Endodermal cell (in vitro differentiated cells): Measurements from ENCODE around the gene SLC45A1. TPM values are rescaled to one million over a fixed set of nuclear protein-coding genes. Genes with fewer than 3 reads are reported as not detected.

ENCODE experiments used
- DNase-seq: peaks from one replicate; pipeline ENCODE4 v3.0.0-alpha.2; 2017
- H3K27ac ChIP-seq: 2 replicates; pipeline ENCODE4 v1.5.1; 2013; ENCODE audit warnings: mild to moderate bottlenecking, low read depth, low read length, moderate library complexity
- H3K27me3 ChIP-seq: 2 replicates; pipeline ENCODE4 v1.6.1; 2013; ENCODE audit warnings: mild to moderate bottlenecking, low read length, moderate library complexity; ENCODE audit not compliant: insufficient read depth, control insufficient read depth, poor library complexity, severe bottlenecking
- H3K36me3 ChIP-seq: 2 replicates; pipeline ENCODE4 v1.7.0; 2013; ENCODE audit warnings: mild to moderate bottlenecking, low read length, moderate library complexity; ENCODE audit not compliant: control insufficient read depth, insufficient read depth
- H3K4me1 ChIP-seq: one replicate; pipeline ENCODE4 v1.7.0; 2013; ENCODE audit warnings: low read length; ENCODE audit not compliant: control insufficient read depth, insufficient read depth
- H3K4me3 ChIP-seq: 2 replicates; pipeline ENCODE4 v1.5.1; 2013; ENCODE audit warnings: mild to moderate bottlenecking, low read length, moderate library complexity
- H3K9ac ChIP-seq: 2 replicates; pipeline ENCODE4 v1.6.1; 2013; ENCODE audit warnings: mild to moderate bottlenecking, low read length, moderate library complexity; ENCODE audit not compliant: poor library complexity, severe bottlenecking; ENCODE audit errors: extremely low read depth
- H3K9me3 ChIP-seq: 2 replicates; pipeline ENCODE4 v1.6.1; 2013; ENCODE audit warnings: mild to moderate bottlenecking, low read length, moderate library complexity; ENCODE audit not compliant: control insufficient read depth
- H3K27ac Mint-ChIP-seq: 2 replicates; pipeline ENCODE4 v1.8.0; 2020; ENCODE audit warnings: mixed read lengths
- H3K27me3 Mint-ChIP-seq: 2 replicates; pipeline ENCODE4 v1.8.0; 2021; ENCODE audit warnings: mild to moderate bottlenecking, mixed read lengths; ENCODE audit not compliant: insufficient read depth
- H3K36me3 Mint-ChIP-seq: 2 replicates; pipeline ENCODE4 v1.8.0; 2020; ENCODE audit warnings: low read depth, mixed read lengths
- H3K4me1 Mint-ChIP-seq: 2 replicates; pipeline ENCODE4 v1.8.0; 2020; ENCODE audit warnings: mixed read lengths
- H3K4me3 Mint-ChIP-seq: 2 replicates; pipeline ENCODE4 v1.8.0; 2020; ENCODE audit warnings: mild to moderate bottlenecking, moderate library complexity, mixed read lengths
- H3K9me3 Mint-ChIP-seq: 2 replicates; pipeline ENCODE4 v1.8.0; 2020; ENCODE audit warnings: mild to moderate bottlenecking, mixed read lengths
- CTCF ChIP-seq: fragments of 200-600 bp; sonication (generic); conservative IDR thresholded peaks from 2 replicates; pipeline ENCODE4 v1.5.0; 2021; ENCODE audit warnings: antibody characterized with exemption, mild to moderate bottlenecking
- WGBS, 2 experiments: methylation state at CpG; one replicate each; pipeline versions ENCODE4 v1.1.5 to v1.1.7; 2013; ENCODE audit warnings: missing lambda C conversion rate in 2 of 2, mixed read lengths in 1 of 2; ENCODE audit not compliant: insufficient coverage in 1 of 2, insufficient read length in 1 of 2; 5-methylcytosine and 5-hydroxymethylcytosine counted together
- total RNA-seq, 2 donors: library from RNA; stranded (reverse); fragmentation: NEBNext Ultra II Directional in 1 of 2; extraction: Animal tissue kit (Norgen Biotek cat#: 25700) in 1 of 2; gene quantifications; 2 replicates in 1 of 2; 3 replicates in 1 of 2; pipeline ENCODE4 v1.2.1, GENCODE V29; 2021

The SLC45A1 gene
- total RNA-seq, 2 donors from 2014 or later, result 0.42 TPM; not detected in 1

- H3K4me3 ChIP-seq, result no peak overlapping the region
- DNase-seq, result no peak
- H3K9me3 ChIP-seq, result no peaks in the 10 kb centered on the region
- no peaks in the 10 kb centered on the region for H3K27me3 ChIP-seq
- Mint-ChIP-seq H3K27me3 (peaks cover under 1% of the 10 kb centered on the region), H3K9me3 (no peaks in the 10 kb centered on the region), H3K27ac (no peak overlapping the region), H3K36me3 (no peaks in the 10 kb centered on the region), H3K4me3 (no peak overlapping the region), H3K4me1 (no peaks in the 10 kb centered on the region)
- H3K27ac ChIP-seq, result no peak overlapping the region
- WGBS, 2 experiments, result 96% methylated on average over 12 to 13 of the region's 13 CpGs
- no peaks in the 10 kb centered on the region for H3K4me1 ChIP-seq
- no peak overlapping the region for H3K9ac ChIP-seq
- no peaks in the 10 kb centered on the region for H3K36me3 ChIP-seq
- no peak for TF ChIP-seq CTCF
Measured at GRCh38 chr1:8326265-8326664, 8.4 kb downstream of the SLC45A1 start.

GRCh38 chr1:8328271-8328670 is 10.4 kb downstream of the SLC45A1 start:
- Histone ChIP-seq H3K4me1 (no peaks in the 10 kb centered on the region), H3K9ac (no peak overlapping the region), H3K36me3 (no peaks in the 10 kb centered on the region), H3K27me3 (no peaks in the 10 kb centered on the region), H3K27ac (no peak overlapping the region), H3K9me3 (no peaks in the 10 kb centered on the region), H3K4me3 (no peak overlapping the region)
- no peak overlapping the region for H3K4me3 Mint-ChIP-seq
- DNase-seq, result no peak
- WGBS, 2 experiments, result 93 to 98% methylated on average over 14 to 18 of the region's 18 CpGs
- H3K27me3 Mint-ChIP-seq, result no peaks in the 10 kb centered on the region
- H3K27ac Mint-ChIP-seq, result no peak overlapping the region
- no peaks in the 10 kb centered on the region for H3K36me3 Mint-ChIP-seq
- no peaks in the 10 kb centered on the region for H3K9me3 Mint-ChIP-seq
- H3K4me1 Mint-ChIP-seq, result no peaks in the 10 kb centered on the region
- TF ChIP-seq CTCF, result no peak

GRCh38 chr1:8329439-8329838 is 11.5 kb downstream of the SLC45A1 start:
- Histone ChIP-seq H3K27me3 (no peaks in the 10 kb centered on the region), H3K4me3 (no peak overlapping the region), H3K4me1 (no peaks in the 10 kb centered on the region), H3K9me3 (no peaks in the 10 kb centered on the region), H3K9ac (no peak overlapping the region), H3K27ac (no peak overlapping the region), H3K36me3 (no peaks in the 10 kb centered on the region)
- H3K9me3 Mint-ChIP-seq, result no peaks in the 10 kb centered on the region
- WGBS, 2 experiments, result 91 to 93% methylated on average over 5 to 12 of the region's 12 CpGs
- no peak for DNase-seq
- H3K4me3 Mint-ChIP-seq, result no peak overlapping the region
- no peaks in the 10 kb centered on the region for H3K27me3 Mint-ChIP-seq
- no peak overlapping the region for H3K27ac Mint-ChIP-seq
- no peaks in the 10 kb centered on the region for H3K4me1 Mint-ChIP-seq
- no peak for TF ChIP-seq CTCF
- H3K36me3 Mint-ChIP-seq, result no peaks in the 10 kb centered on the region
